Esophagus muscularis mucosa (tissue), 4 donors: Measurements from ENCODE around the gene PEX26. TPM values are rescaled to one million over a fixed set of nuclear protein-coding genes. Genes with fewer than 3 reads are reported as not detected.
"Not testable (repeated sequence)": the region's sequence is repeated elsewhere in the genome, so short reads cannot be mapped to it uniquely, and the experiment has no call there.

Experiments used
- DNase-seq: peaks from one replicate; pipeline ENCODE4 v3.0.0-alpha.2; 2017; ENCODE audit errors: extremely low spot score
- H3K27ac ChIP-seq, 4 donors: fragments of 200-600 bp; sonication (generic); replicated peaks in 1 of 4; 1 replicate in 3 of 4; 2 replicates in 1 of 4; pipeline ENCODE4 v1.5.1; 2016 to 2019; ENCODE audit warnings: mild to moderate bottlenecking in 1 of 4
- H3K27me3 ChIP-seq, 4 donors: fragments of 200-600 bp; sonication (generic); one replicate each; pipeline versions ENCODE4 v1.5.1 to v1.6.0; 2016 to 2019
- H3K36me3 ChIP-seq, 4 donors: fragments of 200-600 bp; sonication (generic); one replicate each; pipeline ENCODE4 v1.5.1; 2016 to 2019
- H3K4me1 ChIP-seq, 4 donors: fragments of 200-600 bp; sonication (generic); one replicate each; pipeline ENCODE4 v1.5.1; 2016 to 2019
- H3K4me3 ChIP-seq, 4 donors: fragments of 200-600 bp; sonication (generic); 1 replicate in 2 of 4; 2 replicates in 2 of 4; pipeline ENCODE4 v1.5.1; 2016 to 2019; ENCODE audit warnings: mild to moderate bottlenecking in 4 of 4, moderate library complexity in 1 of 4
- H3K9me3 ChIP-seq, 4 donors: fragments of 200-600 bp; sonication (generic); 1 replicate in 3 of 4; 2 replicates in 1 of 4; pipeline ENCODE4 v1.5.1; 2016 to 2019
- CTCF ChIP-seq, 3 experiments: fragments of 200-600 bp in 2 of 3; fragments of 450-650 bp in 1 of 3; sonication (generic) in 2 of 3; IDR thresholded peaks; one replicate each; pipeline ENCODE4 v1.5.1; 2017 to 2019; ENCODE audit warnings: antibody characterized with exemption in 3 of 3, mild to moderate bottlenecking in 2 of 3, moderate library complexity in 1 of 3
- EP300 ChIP-seq: sonication (generic); formaldehyde crosslinking; IDR thresholded peaks from one replicate; pipeline ENCODE4 v1.6.1; 2017; ENCODE audit warnings: antibody characterized with exemption
- POLR2A ChIP-seq: fragments of 450-650 bp; IDR thresholded peaks from one replicate; pipeline ENCODE4 v1.6.1; 2017; ENCODE audit warnings: antibody characterized with exemption, moderate library complexity, mild to moderate bottlenecking, low read depth
- POLR2AphosphoS5 ChIP-seq, 2 donors: sonication (generic); formaldehyde crosslinking; IDR thresholded peaks; one replicate each; pipeline ENCODE4 v1.6.1; 2017; ENCODE audit warnings: antibody characterized with exemption in 2 of 2
- WGBS: methylation state at CpG from one replicate; pipeline ENCODE4 v1.1.5; 2018; 5-methylcytosine and 5-hydroxymethylcytosine counted together
- intact Hi-C: fragments of 100-400 bp; cut with DNase I; formaldehyde crosslinking; loops from one replicate; pipeline ENCODE4 v1.15.1; 2023
- total RNA-seq, 4 donors: library from RNA; depleted of rRNA; stranded (reverse); fragments of >200 nt; gene quantifications; one replicate each; pipeline versions ENCODE4 v1.1.0 to v1.2.1, GENCODE V29; 2016

Gene PEX26
- total RNA-seq, 4 donors from 2014 or later, result 19.7 to 54.2 (median 33.6) TPM

- Histone ChIP-seq H3K4me3 (no peak overlapping the region), H3K27ac (no peak overlapping the region), H3K36me3 (peaks cover 6 to 37% (median 26%) of the 10 kb centered on the region in 4 donors), H3K27me3 (no peaks in the 10 kb centered on the region), H3K9me3 (no peaks in the 10 kb centered on the region), H3K4me1 (peaks cover 0 to 5% (median 0%) of the 10 kb centered on the region in 4 donors)
- no peak for TF ChIP-seq POLR2A
- TF ChIP-seq POLR2AphosphoS5 (IDR thresholded peaks at IDR 0.05), result no peak
- TF ChIP-seq CTCF (IDR thresholded peaks at IDR 0.05), result no peak
- TF ChIP-seq EP300, result no peak
- intact Hi-C loops, result no loop called here
- WGBS, result 93% methylated on average over 20 of the region's 20 CpGs
- DNase-seq, result no peak
These were observed 53.1 kb downstream of the PEX26 start for GRCh38 chr22:18130699-18131429.

GRCh38 chr22:18133452-18133851 lies 55.7 kb downstream of the PEX26 start:
- no peaks in the 10 kb centered on the region for H3K9me3 ChIP-seq
- intact Hi-C loops, result no loop called here
- TF ChIP-seq POLR2AphosphoS5 (IDR thresholded peaks at IDR 0.05) (no peak), CTCF (IDR thresholded peaks at IDR 0.05) (no peak)
- 65% methylated on average over 2 of the region's 2 CpGs for WGBS
- no peak for DNase-seq
- no peaks in the 10 kb centered on the region for H3K27me3 ChIP-seq
- H3K4me1 ChIP-seq, result peaks cover 0 to 5% (median 0%) of the 10 kb centered on the region in 4 donors
- H3K4me3 ChIP-seq, result no peak overlapping the region
- H3K27ac ChIP-seq, result peak overlapping the region in 1 of 4 donors; percentile 43
- peaks cover 0 to 19% (median 14%) of the 10 kb centered on the region in 4 donors for H3K36me3 ChIP-seq

GRCh38 chr22:18136563-18137320 lies 59.0 kb downstream of the PEX26 start:
- Histone ChIP-seq H3K4me1 (peaks cover 0 to 5% (median 0%) of the 10 kb centered on the region in 4 donors), H3K36me3 (peaks cover 0 to 8% (median 3%) of the 10 kb centered on the region in 4 donors), H3K4me3 (no peak overlapping the region), H3K27ac (no peak overlapping the region), H3K27me3 (no peaks in the 10 kb centered on the region), H3K9me3 (no peaks in the 10 kb centered on the region)
- WGBS, result 94% methylated on average over 21 of the region's 21 CpGs
- no peak for DNase-seq
- TF ChIP-seq EP300, result no peak
- TF ChIP-seq POLR2A, result no peak
- TF ChIP-seq CTCF (IDR thresholded peaks at IDR 0.05), result no peak
- no peak for TF ChIP-seq POLR2AphosphoS5 (IDR thresholded peaks at IDR 0.05)
- intact Hi-C loops, result no loop called here

- 90% methylated on average over 6 of the region's 6 CpGs for WGBS
These were observed 63.2 kb downstream of the PEX26 start for GRCh38 chr22:18141004-18141403.

GRCh38 chr22:18144105-18144504 lies 66.3 kb downstream of the PEX26 start:
- intact Hi-C loops, result no loop called here
- Histone ChIP-seq H3K27me3 (no peaks in the 10 kb centered on the region), H3K36me3 (no peaks in the 10 kb centered on the region), H3K4me1 (peaks cover 0 to 24% (median 22%) of the 10 kb centered on the region in 4 donors), H3K9me3 (no peaks in the 10 kb centered on the region), H3K4me3 (no peak overlapping the region), H3K27ac (no peak overlapping the region)
- no peak for DNase-seq
- TF ChIP-seq POLR2AphosphoS5 (IDR thresholded peaks at IDR 0.05) (no peak), POLR2A (no peak), CTCF (IDR thresholded peaks at IDR 0.05) (no peak), EP300 (no peak)

More at GRCh38 chr22:18141004-18141403, 63.2 kb downstream of the PEX26 start:
- intact Hi-C loops, DNase-seq, H3K4me3 ChIP-seq, H3K4me1 ChIP-seq, H3K27ac ChIP-seq, H3K27me3 ChIP-seq, H3K36me3 ChIP-seq, H3K9me3 ChIP-seq: not testable (repeated sequence)
